Vagina (tissue), 2 donors: Measurements from ENCODE around the gene SIAH3. TPM values are rescaled to one million over a fixed set of nuclear protein-coding genes. Genes with fewer than 3 reads are reported as not detected.

Source experiments
- DNase-seq, 2 donors: peaks; one replicate each; pipeline ENCODE4 v3.0.0-alpha.2; 2017; ENCODE audit errors: extremely low spot score in 2 of 2
- H3K27ac ChIP-seq: fragments of 200-600 bp; sonication (generic); one replicate; pipeline ENCODE4 v1.5.1; 2019
- H3K27me3 ChIP-seq: fragments of 200-600 bp; sonication (generic); one replicate; pipeline ENCODE4 v1.5.1; 2019
- H3K36me3 ChIP-seq, 2 donors: fragments of 200-600 bp; sonication (generic); one replicate each; pipeline ENCODE4 v1.5.1; 2017 to 2019
- H3K4me1 ChIP-seq: fragments of 200-600 bp; sonication (generic); one replicate; pipeline ENCODE4 v1.5.1; 2019
- H3K4me3 ChIP-seq, 2 donors: fragments of 200-600 bp; sonication (generic); 1 replicate in 1 of 2; 2 replicates in 1 of 2; pipeline ENCODE4 v1.5.1; 2016 to 2019
- H3K9me3 ChIP-seq: fragments of 200-600 bp; sonication (generic); one replicate; pipeline ENCODE4 v1.5.1; 2019
- POLR2A ChIP-seq, 2 donors: fragments of 450-650 bp; IDR thresholded peaks; one replicate each; pipeline ENCODE4 v1.6.1; 2017; ENCODE audit warnings: antibody characterized with exemption in 2 of 2, mild to moderate bottlenecking in 2 of 2, moderate library complexity in 2 of 2
- POLR2AphosphoS5 ChIP-seq, 2 donors: sonication (generic); formaldehyde crosslinking; IDR thresholded peaks; one replicate each; pipeline ENCODE4 v1.9.0; 2017; ENCODE audit warnings: antibody characterized with exemption in 2 of 2, mild to moderate bottlenecking in 2 of 2, low read depth in 1 of 2; ENCODE audit not compliant: insufficient read depth in 1 of 2
- intact Hi-C: fragments of 100-400 bp; cut with DNase I; formaldehyde crosslinking; loops from one replicate; pipeline ENCODE4 v1.15.1; 2023
- small RNA-seq: library from RNA; depleted of rRNA; stranded (forward); fragments of <200 nt; gene quantifications from one replicate; pipeline ENCODE3, GENCODE V24; 2016
- total RNA-seq: library from RNA; depleted of rRNA; stranded (reverse); fragments of >200 nt; gene quantifications from one replicate; pipeline ENCODE4 v1.2.3, GENCODE V29; 2016
- TF ChIP-seq, protein P1 (sequence below), 3 experiments: fragments of 450-650 bp in 2 of 3; fragments of 200-600 bp in 1 of 3; sonication (generic) in 1 of 3; IDR thresholded peaks; one replicate each; pipeline ENCODE4 v1.5.1; 2017 to 2019; ENCODE audit warnings: antibody characterized with exemption in 3 of 3, mild to moderate bottlenecking in 2 of 3, moderate library complexity in 2 of 3

SIAH3 gene
- total RNA-seq, 1 donor from 2014 or later, result not detected

- Histone ChIP-seq H3K27ac (no peak overlapping the region), H3K4me3 (no peak overlapping the region), H3K27me3 (no peaks in the 10 kb centered on the region), H3K4me1 (no peaks in the 10 kb centered on the region), H3K36me3 (no peaks in the 10 kb centered on the region), H3K9me3 (no peaks in the 10 kb centered on the region)
- DNase-seq, result no peak
- TF ChIP-seq POLR2A (IDR thresholded peaks at IDR 0.05) (no peak), POLR2AphosphoS5 (IDR thresholded peaks at IDR 0.05; ENCODE audit: insufficient read depth in 1 of 2, low read depth in 1 of 2) (no peak)
- TF ChIP-seq, protein P1, sequence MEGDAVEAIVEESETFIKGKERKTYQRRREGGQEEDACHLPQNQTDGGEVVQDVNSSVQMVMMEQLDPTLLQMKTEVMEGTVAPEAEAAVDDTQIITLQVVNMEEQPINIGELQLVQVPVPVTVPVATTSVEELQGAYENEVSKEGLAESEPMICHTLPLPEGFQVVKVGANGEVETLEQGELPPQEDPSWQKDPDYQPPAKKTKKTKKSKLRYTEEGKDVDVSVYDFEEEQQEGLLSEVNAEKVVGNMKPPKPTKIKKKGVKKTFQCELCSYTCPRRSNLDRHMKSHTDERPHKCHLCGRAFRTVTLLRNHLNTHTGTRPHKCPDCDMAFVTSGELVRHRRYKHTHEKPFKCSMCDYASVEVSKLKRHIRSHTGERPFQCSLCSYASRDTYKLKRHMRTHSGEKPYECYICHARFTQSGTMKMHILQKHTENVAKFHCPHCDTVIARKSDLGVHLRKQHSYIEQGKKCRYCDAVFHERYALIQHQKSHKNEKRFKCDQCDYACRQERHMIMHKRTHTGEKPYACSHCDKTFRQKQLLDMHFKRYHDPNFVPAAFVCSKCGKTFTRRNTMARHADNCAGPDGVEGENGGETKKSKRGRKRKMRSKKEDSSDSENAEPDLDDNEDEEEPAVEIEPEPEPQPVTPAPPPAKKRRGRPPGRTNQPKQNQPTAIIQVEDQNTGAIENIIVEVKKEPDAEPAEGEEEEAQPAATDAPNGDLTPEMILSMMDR (IDR thresholded peaks at IDR 0.05), result no peak
- intact Hi-C loops, result no loop called here
Observed at GRCh38 chr13:45733361-45733760, 118.2 kb downstream of the SIAH3 start.

DNA sequence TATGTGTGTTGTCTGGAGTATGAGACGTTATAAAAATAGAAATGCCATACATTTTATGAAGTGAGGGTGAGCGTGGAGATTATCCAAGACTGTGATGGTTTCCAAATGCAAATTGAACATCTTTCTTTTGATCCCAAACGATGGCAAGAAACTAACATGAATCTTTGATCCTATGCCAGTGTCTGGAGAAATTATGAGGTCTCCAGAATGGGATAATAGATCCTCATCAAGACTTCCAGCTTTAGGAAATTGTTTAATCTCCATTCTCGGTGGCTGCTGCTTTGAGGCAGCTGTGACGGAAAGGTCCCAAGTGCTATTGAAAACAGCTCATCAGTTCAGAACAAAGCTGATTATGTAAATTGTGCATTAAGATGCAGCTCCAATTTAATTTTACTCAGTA, 118.6 kb downstream of the SIAH3 start:
- intact Hi-C loops, result no loop called here
- DNase-seq, result no peak
- Histone ChIP-seq H3K36me3 (no peaks in the 10 kb centered on the region), H3K4me1 (no peaks in the 10 kb centered on the region), H3K27me3 (no peaks in the 10 kb centered on the region), H3K4me3 (no peak overlapping the region), H3K27ac (no peak overlapping the region), H3K9me3 (no peaks in the 10 kb centered on the region)
- TF ChIP-seq POLR2AphosphoS5 (IDR thresholded peaks at IDR 0.05; ENCODE audit: insufficient read depth in 1 of 2, low read depth in 1 of 2) (no peak), POLR2A (IDR thresholded peaks at IDR 0.05) (no peak)
- TF ChIP-seq, protein P1 (IDR thresholded peaks at IDR 0.05), result no peak

- H3K9me3 ChIP-seq, result no peaks in the 10 kb centered on the region
- H3K36me3 ChIP-seq, result no peaks in the 10 kb centered on the region
- no peak overlapping the region for H3K27ac ChIP-seq
- TF ChIP-seq, protein P1 (IDR thresholded peaks at IDR 0.05), result no peak
- no peak for TF ChIP-seq POLR2A (IDR thresholded peaks at IDR 0.05)
- TF ChIP-seq POLR2AphosphoS5 (IDR thresholded peaks at IDR 0.05; ENCODE audit: insufficient read depth in 1 of 2, low read depth in 1 of 2), result no peak
- no peaks in the 10 kb centered on the region for H3K4me1 ChIP-seq
- no peaks in the 10 kb centered on the region for H3K27me3 ChIP-seq
- no peak for DNase-seq
- H3K4me3 ChIP-seq, result no peak overlapping the region
- intact Hi-C loops, result no loop called here
Observed at GRCh38 chr13:45731455-45731854, 120.1 kb downstream of the SIAH3 start.

GRCh38 chr13:45728759-45729158, 122.8 kb downstream of the SIAH3 start:
- Histone ChIP-seq H3K4me1 (no peaks in the 10 kb centered on the region), H3K4me3 (no peak overlapping the region), H3K36me3 (no peaks in the 10 kb centered on the region), H3K27ac (no peak overlapping the region), H3K9me3 (no peaks in the 10 kb centered on the region), H3K27me3 (no peaks in the 10 kb centered on the region)
- no peak for TF ChIP-seq POLR2A (IDR thresholded peaks at IDR 0.05)
- TF ChIP-seq, protein P1 (IDR thresholded peaks at IDR 0.05), result no peak
- TF ChIP-seq POLR2AphosphoS5 (IDR thresholded peaks at IDR 0.05; ENCODE audit: insufficient read depth in 1 of 2, low read depth in 1 of 2), result no peak
- intact Hi-C loops, result no loop called here
- DNase-seq, result no peak

Small RNAs within 50 kb of the gene (small RNA-seq; reads per million reads assigned to genes)
- not detected for gene RF00017

Other genes with a start within 250 kb of the SIAH3 start
- gene ERICH6B, start 236.0 kb downstream of the SIAH3 start, total RNA-seq, result not detected
- gene CBY2, start 149.4 kb downstream of the SIAH3 start, total RNA-seq, result not detected
- gene ZC3H13, start 201.0 kb upstream of the SIAH3 start, total RNA-seq, result 30.2 TPM